Measurements from ENCODE around the gene WDR62. TPM values are rescaled to one million over a fixed set of nuclear protein-coding genes. Genes with fewer than 3 reads are reported as not detected.

WDR62 gene
- 1 to 10 TPM; 3.1 to 6.4 (median 5.1) TPM for polyA plus RNA-seq (ENCODE audit: insufficient read length in 4 of 4)

GRCh38 chr19:36054733-36055686, at the start of gene WDR62:
WDR62 (plus strand) TSS chr19:36054897; CDS start chr19:36054972, 75 bp downstream.
- DNase-seq (ENCODE audit: low read depth in 4 of 4, low spot score in 2 of 4), result no peak

GRCh38 chr19:36006955-36007354, 47.7 kb upstream of the WDR62 start:
- no peak for DNase-seq (ENCODE audit: low read depth in 4 of 4, low spot score in 2 of 4)

GRCh38 chr19:36008336-36008978, 46.2 kb upstream of the WDR62 start, which contains the start of gene SYNE4:
SYNE4 (minus strand) TSS chr19:36008813; CDS start chr19:36008681, 132 bp downstream.
- no peak for DNase-seq (ENCODE audit: low read depth in 4 of 4, low spot score in 2 of 4)

- no peak for DNase-seq (ENCODE audit: low read depth in 4 of 4, low spot score in 2 of 4)
Measured at GRCh38 chr19:36009220-36009619, 45.5 kb upstream of the WDR62 start.

GRCh38 chr19:36009633-36010379, 44.9 kb upstream of the WDR62 start:
- no peak for DNase-seq (ENCODE audit: low read depth in 4 of 4, low spot score in 2 of 4)

GRCh38 chr19:36010402-36010801, 44.3 kb upstream of the WDR62 start:
- DNase-seq (ENCODE audit: low read depth in 4 of 4, low spot score in 2 of 4), result no peak

DNA sequence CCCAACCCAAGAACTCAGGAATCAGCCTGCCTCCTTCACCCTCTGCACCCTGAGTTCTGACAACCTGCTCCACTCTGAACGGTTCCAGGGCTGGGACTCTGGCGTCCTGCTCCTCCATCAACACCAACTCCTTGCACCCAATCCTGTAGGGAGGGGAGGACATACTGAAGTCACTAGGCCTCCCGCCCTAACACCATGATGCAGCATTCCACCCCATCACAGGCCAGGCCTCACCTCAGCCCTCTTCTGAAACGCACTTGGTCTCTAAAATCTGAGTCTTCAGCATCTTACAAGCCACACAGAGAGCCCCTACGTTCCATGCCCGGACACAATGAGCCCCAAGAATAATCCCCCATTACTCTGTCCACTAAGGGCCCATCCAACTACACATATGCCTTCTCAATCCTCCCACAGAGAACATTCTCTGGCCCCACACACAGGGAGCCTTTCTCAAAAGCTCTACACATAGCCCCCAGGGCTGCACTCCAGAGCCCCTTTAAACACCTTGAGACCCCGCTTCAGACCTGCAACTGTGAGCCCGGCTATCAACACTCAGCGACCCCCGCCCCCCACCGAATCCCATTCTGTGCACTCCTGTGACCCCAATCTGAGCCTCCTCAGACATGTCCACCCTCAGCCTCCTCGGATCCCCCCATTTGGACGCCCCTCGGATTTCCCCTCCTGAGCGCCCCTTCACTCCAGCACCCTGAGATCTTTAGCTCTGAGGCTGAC, 41.3 kb upstream of the WDR62 start:
- no peak for DNase-seq (ENCODE audit: low read depth in 4 of 4, low spot score in 2 of 4)

DNA sequence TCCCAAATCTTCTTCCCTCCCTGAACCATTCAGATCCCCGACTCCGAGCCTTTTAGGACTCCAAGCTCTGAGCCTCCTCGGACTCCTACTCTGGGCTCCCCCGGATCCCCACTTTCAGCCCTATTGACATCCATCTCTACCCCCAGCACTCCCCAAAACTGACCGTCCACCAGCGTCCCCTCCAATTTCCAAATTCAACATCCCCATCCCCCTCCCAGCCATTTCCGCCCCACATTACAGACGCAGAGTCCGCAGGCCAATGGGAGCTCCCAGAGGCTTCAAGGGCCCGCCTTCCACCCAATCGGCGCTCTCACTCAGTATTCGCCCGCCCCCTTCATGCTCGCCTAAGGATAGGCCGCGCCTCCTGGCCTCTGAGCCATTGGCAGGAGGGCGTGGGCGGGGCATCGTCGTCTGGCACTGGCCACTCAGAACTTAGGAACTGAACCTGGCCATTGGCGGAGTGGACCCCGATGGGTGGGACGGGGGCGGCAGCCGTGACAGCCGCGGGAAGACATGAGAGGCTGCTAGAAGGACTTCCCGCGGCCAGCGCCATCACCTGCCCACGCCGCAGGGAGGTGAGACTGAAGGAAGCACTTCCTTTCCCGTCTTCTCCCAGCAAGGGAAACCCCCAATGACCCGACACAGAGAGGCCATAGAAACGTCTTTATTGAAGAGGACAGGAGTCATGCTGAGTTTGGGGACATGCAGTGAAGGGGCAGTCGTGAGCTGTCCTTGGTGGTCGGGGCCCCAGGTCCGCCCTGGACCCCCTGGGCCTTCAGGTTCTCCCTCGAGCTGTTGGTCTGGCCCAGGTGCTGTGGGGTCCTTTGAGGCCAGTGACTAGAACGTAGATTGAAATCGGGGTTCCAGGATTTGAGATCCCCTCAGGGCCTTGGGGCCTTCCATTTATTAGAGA, 40.4 kb upstream of the WDR62 start, which contains the start of gene ALKBH6:
ALKBH6 (minus strand) TSS at position 202 of the 913 bp plus-strand sequence. CDS start 816 bp downstream, outside the sequence.
- peak; percentile 87 to 97 (median 94) for DNase-seq (ENCODE audit: low read depth in 4 of 4, low spot score in 2 of 4)

GRCh38 chr19:36019061-36019670, 35.5 kb upstream of the WDR62 start:
- DNase-seq (ENCODE audit: low read depth in 4 of 4, low spot score in 2 of 4), result no peak

DNA sequence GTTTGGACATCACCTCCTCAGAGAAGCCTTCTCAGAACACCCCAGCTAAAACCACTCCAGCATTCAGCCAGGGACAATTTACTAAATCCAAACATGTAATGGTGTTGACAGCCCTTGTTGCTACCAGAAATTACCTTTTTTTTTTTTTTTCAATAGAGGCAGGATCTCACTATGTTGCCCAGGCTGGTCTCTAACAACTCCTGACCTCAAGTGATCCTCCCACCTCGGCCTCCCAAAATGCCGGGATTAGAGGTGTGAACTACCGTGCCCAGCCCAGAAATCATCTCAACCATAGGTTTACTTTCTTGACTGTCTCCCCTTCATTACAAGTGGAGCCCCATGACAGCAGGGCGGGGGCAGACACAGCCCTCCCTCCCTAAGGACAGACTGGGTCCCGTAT, 31.3 kb upstream of the WDR62 start:
- no peak for DNase-seq (ENCODE audit: low read depth in 4 of 4, low spot score in 2 of 4)

- DNase-seq (ENCODE audit: low read depth in 4 of 4, low spot score in 2 of 4), result no peak
Measured at GRCh38 chr19:36025541-36025940, 29.2 kb upstream of the WDR62 start.

DNA sequence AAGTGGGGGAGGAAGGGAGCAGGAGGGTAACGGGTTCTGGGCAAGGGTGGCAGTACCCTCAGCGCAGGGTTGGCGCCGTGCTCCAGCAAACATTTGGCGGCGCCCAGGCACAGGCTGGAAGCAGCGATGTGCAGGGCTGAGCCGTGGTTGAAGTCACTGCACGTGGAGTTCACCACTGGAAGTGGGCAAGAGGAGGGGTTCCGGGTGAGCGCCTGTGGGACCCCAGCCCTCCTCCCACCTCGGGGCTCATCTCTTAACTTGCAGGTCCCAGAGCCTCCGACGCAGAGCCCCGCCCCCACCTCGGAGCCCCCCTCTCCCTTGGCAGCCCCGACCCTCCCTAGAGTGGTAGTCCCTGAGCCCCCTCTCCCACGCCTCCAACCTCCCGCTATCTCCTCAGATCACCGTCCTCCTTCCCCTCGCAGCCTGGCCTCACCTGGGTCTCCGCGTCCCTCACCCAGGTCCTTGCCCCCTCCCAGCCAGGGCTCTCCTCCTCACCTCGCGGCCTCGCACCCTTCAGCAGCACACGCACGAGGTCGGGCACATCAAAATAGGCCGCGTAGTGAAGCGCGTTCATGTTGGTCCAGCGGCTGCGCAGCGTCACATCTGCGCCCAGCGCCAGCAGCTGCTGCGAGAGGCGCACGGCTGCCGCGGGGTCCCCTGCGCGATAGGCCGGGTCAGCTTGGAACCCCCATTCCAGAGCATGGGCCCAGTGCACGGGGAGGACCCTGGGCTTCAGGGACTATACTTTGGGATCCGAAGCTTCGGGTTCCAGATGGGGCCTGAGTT, 28.4 kb upstream of the WDR62 start:
- DNase-seq (ENCODE audit: low read depth in 4 of 4, low spot score in 2 of 4), result no peak

- no peak for DNase-seq (ENCODE audit: low read depth in 4 of 4, low spot score in 2 of 4)
Measured at GRCh38 chr19:36027696-36028095, 27.0 kb upstream of the WDR62 start.

DNA sequence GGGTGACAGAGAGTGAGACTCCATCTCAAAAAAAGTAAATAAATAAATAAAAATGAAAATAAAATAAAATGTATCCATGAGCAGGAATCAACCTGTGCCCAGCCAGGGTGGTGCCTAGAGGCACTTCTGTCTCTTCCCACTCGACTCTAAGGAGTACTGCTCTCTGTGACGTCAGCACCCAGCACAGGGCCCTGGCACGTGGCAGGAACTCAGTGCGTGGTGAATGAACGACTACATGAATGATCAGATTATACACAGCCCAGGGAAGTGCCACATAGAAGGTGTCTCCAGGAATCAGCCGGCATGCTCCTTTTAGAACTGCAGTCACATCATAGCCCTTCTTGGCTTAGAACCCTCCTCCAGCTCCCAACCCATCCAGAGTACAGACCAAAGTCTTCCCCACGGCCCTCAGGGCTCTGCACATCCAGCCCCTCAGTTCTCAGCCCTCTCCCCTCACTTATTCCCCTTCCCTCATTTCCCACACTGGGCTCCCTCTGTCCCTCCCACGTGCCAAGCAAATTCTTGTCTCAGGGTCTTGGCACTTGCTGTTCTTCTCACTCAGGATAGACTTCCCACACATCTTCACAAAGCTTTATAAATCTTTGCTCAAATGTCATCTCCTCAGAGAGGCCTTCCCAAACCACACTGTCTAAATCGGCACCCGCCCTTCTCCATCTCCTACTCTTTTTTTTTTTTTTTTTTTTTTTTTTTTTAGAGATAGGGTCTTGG, 26.2 kb upstream of the WDR62 start:
- no peak for DNase-seq (ENCODE audit: low read depth in 4 of 4, low spot score in 2 of 4)

DNA sequence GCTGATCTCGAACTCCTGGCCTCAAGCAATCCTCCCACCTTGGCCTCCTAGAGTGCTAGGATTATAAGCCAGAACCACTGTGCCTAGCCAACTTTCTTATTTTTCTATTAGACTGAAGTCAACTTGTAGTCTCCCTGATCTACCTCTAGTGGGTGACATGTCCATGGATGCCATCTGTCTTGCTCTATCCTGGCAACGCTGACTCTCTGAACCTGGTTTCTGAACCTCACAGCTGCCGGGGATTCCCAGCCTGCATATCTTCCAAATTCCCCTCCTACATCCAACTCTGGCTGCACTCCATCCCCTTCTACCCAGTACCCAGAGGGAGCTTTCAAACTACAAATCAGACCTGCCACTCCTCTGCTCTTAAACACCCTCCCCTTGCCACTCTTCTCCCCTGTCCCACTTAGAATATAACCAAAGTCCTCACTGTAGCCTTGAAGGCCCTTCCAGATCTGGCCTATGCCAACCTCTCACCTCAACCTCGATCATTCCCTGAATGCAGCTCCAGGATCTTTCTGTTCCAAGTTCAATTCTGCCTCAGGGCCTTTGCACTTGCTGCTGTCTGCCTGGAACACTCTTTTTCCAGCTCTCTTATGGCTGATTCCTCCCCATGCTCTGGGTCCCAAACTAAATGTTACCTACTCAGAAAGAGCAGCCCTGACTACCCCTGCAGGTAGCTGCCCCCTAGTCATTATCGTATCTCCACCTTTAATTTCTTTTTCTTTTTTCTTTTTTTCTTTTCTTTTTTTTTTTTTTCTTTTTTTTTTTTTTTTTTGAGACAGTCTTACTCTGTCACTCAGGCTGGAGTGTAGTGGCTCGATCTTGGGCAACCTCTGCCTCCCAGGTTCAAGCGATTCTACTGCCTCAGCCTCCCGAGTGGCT, 24.2 kb upstream of the WDR62 start:
- DNase-seq (ENCODE audit: low read depth in 4 of 4, low spot score in 2 of 4), result no peak

DNA sequence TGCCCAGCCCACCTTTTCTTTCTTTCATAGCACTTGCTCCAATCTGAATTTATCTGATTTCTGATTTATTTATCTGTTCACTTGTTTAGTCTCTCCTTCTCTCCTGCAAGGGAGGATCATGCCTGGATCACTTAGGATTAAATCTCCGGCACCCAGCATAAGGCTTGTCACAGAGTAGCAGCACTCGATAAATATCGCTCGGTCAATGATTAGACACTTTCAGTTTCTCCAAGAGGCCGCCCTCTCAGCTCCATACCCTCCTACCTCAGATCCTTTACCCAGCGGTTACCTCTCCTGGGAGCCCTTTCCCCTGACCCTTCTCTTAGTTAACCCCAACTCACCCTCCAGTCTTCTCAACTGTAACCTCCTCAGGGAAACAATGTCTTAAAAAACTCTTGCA, 23.4 kb upstream of the WDR62 start:
- DNase-seq (ENCODE audit: low read depth in 4 of 4, low spot score in 2 of 4), result no peak

All from left renal cortex interstitium (tissue), 4 donors.